H9 (cell line): Measurements from ENCODE around the gene HSPG2. TPM values are rescaled to one million over a fixed set of nuclear protein-coding genes. Genes with fewer than 3 reads are reported as not detected.

Experiments
- DNase-seq: peaks from one replicate; pipeline ENCODE4 v3.0.0-alpha.2; 2017
- H2AFZ ChIP-seq: one replicate; pipeline ENCODE4 v1.6.1; 2013; ENCODE audit warnings: mild to moderate bottlenecking, low read length, control low read depth, moderate library complexity
- H2AK5ac ChIP-seq: 2 replicates; pipeline ENCODE4 v1.6.1; 2013; ENCODE audit warnings: low read length, control low read depth, mixed read lengths; ENCODE audit not compliant: insufficient read length
- H2BK120ac ChIP-seq: one replicate; pipeline ENCODE4 v1.6.1; 2013; ENCODE audit warnings: low read depth, mild to moderate bottlenecking, low read length, control low read depth, inconsistent platforms; ENCODE audit not compliant: poor library complexity, severe bottlenecking
- H2BK12ac ChIP-seq: 2 replicates; pipeline ENCODE4 v1.6.1; 2013; ENCODE audit warnings: low read length, control low read depth, mixed read lengths, low read depth; ENCODE audit not compliant: insufficient read length
- H2BK15ac ChIP-seq: 2 replicates; pipeline ENCODE4 v1.6.1; 2013; ENCODE audit warnings: low read depth, low read length, control low read depth
- H2BK20ac ChIP-seq: one replicate; pipeline ENCODE4 v1.6.1; 2013; ENCODE audit warnings: low read depth, mild to moderate bottlenecking, low read length, control low read depth, inconsistent platforms; ENCODE audit not compliant: poor library complexity, severe bottlenecking
- H2BK5ac ChIP-seq: 2 replicates; pipeline ENCODE4 v1.6.1; 2013; ENCODE audit warnings: low read length, control low read depth, mixed read lengths; ENCODE audit not compliant: insufficient read length
- H3K14ac ChIP-seq: 2 replicates; pipeline ENCODE4 v1.6.1; 2013; ENCODE audit warnings: low read length, control low read depth; ENCODE audit not compliant: insufficient read depth
- H3K18ac ChIP-seq: 2 replicates; pipeline ENCODE4 v1.6.1; 2013; ENCODE audit warnings: low read depth, mild to moderate bottlenecking, mixed read lengths, low read length, control low read depth; ENCODE audit not compliant: insufficient read length
- H3K23ac ChIP-seq: 2 replicates; pipeline ENCODE4 v1.6.1; 2013; ENCODE audit warnings: low read length, control low read depth, mixed read lengths, low read depth; ENCODE audit not compliant: insufficient read length
- H3K23me2 ChIP-seq: 2 replicates; pipeline ENCODE4 v1.6.1; 2013; ENCODE audit warnings: low read depth, mild to moderate bottlenecking, mixed read lengths, low read length, control low read depth; ENCODE audit not compliant: insufficient read length, poor library complexity, severe bottlenecking
- H3K27ac ChIP-seq: 2 replicates; pipeline ENCODE4 v1.5.1; 2013; ENCODE audit warnings: low read length, control low read depth, mixed read lengths, low read depth; ENCODE audit not compliant: insufficient read length
- H3K27me3 ChIP-seq: 2 replicates; pipeline ENCODE4 v1.6.1; 2013; ENCODE audit warnings: low read length, control low read depth, inconsistent platforms; ENCODE audit not compliant: insufficient read depth
- H3K4ac ChIP-seq: 2 replicates; pipeline ENCODE4 v1.6.1; 2013; ENCODE audit warnings: low read depth, mild to moderate bottlenecking, control low read depth, inconsistent platforms, low read length, moderate library complexity
- H3K4me1 ChIP-seq: 2 replicates; pipeline ENCODE4 v1.6.1; 2013; ENCODE audit warnings: low read length, control low read depth, inconsistent platforms; ENCODE audit not compliant: insufficient read depth
- H3K4me2 ChIP-seq: 2 replicates; pipeline ENCODE4 v1.6.1; 2013; ENCODE audit warnings: low read length, control low read depth, mixed read lengths; ENCODE audit not compliant: insufficient read length, insufficient read depth
- H3K56ac ChIP-seq: 2 replicates; pipeline ENCODE4 v1.6.1; 2013; ENCODE audit warnings: low read depth, mild to moderate bottlenecking, mixed read lengths, low read length, control low read depth; ENCODE audit not compliant: insufficient read length
- H3K79me1 ChIP-seq: 2 replicates; pipeline ENCODE4 v1.6.1; 2013; ENCODE audit warnings: low read depth, mild to moderate bottlenecking, moderate library complexity, low read length, control low read depth, inconsistent platforms; ENCODE audit not compliant: insufficient read depth, poor library complexity, severe bottlenecking
- H3K79me2 ChIP-seq: 2 replicates; pipeline ENCODE4 v1.6.1; 2013; ENCODE audit warnings: low read length, control low read depth, inconsistent platforms; ENCODE audit not compliant: insufficient read depth
- H3K9ac ChIP-seq: 2 replicates; pipeline ENCODE4 v1.6.1; 2013; ENCODE audit warnings: low read length, control low read depth, mixed read lengths; ENCODE audit not compliant: insufficient read length; ENCODE audit errors: extremely low read depth
- H3K9me3 ChIP-seq: one replicate; pipeline ENCODE4 v1.6.1; 2013; ENCODE audit warnings: low read depth, low read length, inconsistent platforms; ENCODE audit not compliant: control insufficient read depth
- H3T11ph ChIP-seq: one replicate; pipeline ENCODE4 v1.6.1; 2013; ENCODE audit warnings: mild to moderate bottlenecking, low read length, control low read depth, inconsistent platforms
- H4K20me1 ChIP-seq: one replicate; pipeline ENCODE4 v1.6.1; 2013; ENCODE audit not compliant: control insufficient read depth, insufficient read length, insufficient read depth
- H4K5ac ChIP-seq: 2 replicates; pipeline ENCODE4 v1.6.1; 2013; ENCODE audit warnings: low read depth, mild to moderate bottlenecking, mixed read lengths, low read length, control low read depth; ENCODE audit not compliant: insufficient read length
- H4K8ac ChIP-seq: replicated peaks from 2 replicates; pipeline ENCODE4 v1.6.1; 2013; ENCODE audit warnings: low read length, control low read depth, mixed read lengths, low read depth; ENCODE audit not compliant: insufficient read length
- H4K91ac ChIP-seq: 2 replicates; pipeline ENCODE4 v1.6.1; 2013; ENCODE audit warnings: low read depth, mild to moderate bottlenecking, moderate library complexity, mixed read lengths, low read length, control low read depth; ENCODE audit not compliant: insufficient read length
- H3K27ac Mint-ChIP-seq, 3 experiments: 2 replicates in 2 of 3; 3 replicates in 1 of 3; pipeline ENCODE4 v1.8.0; 2020 to 2021; ENCODE audit warnings: mixed read lengths in 3 of 3, mild to moderate bottlenecking in 1 of 3, moderate library complexity in 1 of 3
- H3K27me3 Mint-ChIP-seq: 2 replicates; pipeline ENCODE4 v1.8.0; 2021; ENCODE audit warnings: low read depth, mild to moderate bottlenecking, moderate library complexity, mixed read lengths
- H3K36me3 Mint-ChIP-seq, 3 experiments: 2 replicates in 2 of 3; 3 replicates in 1 of 3; pipeline ENCODE4 v1.8.0; 2020 to 2021; ENCODE audit warnings: low read depth in 3 of 3, mixed read lengths in 3 of 3; ENCODE audit not compliant: insufficient read depth in 1 of 3
- H3K4me1 Mint-ChIP-seq, 2 experiments: 2 replicates each; pipeline ENCODE4 v1.8.0; 2020; ENCODE audit warnings: mixed read lengths in 2 of 2
- H3K4me3 Mint-ChIP-seq, 2 experiments: 2 replicates in 1 of 2; 3 replicates in 1 of 2; pipeline ENCODE4 v1.8.0; 2020 to 2021; ENCODE audit warnings: mild to moderate bottlenecking in 2 of 2, mixed read lengths in 2 of 2, moderate library complexity in 1 of 2
- H3K9me3 Mint-ChIP-seq, 2 experiments: 2 replicates in 1 of 2; 3 replicates in 1 of 2; pipeline ENCODE4 v1.8.0; 2020; ENCODE audit warnings: mild to moderate bottlenecking in 2 of 2, mixed read lengths in 2 of 2, moderate library complexity in 1 of 2
- WGBS: extraction: QIAGEN DNeasy Blood & Tissue Kit; methylation state at CpG from one replicate; pipeline ENCODE4 v1.1.7; 2013; ENCODE audit warnings: missing lambda C conversion rate, low lambda C conversion rate, mixed read lengths; ENCODE audit not compliant: insufficient read length; ENCODE audit errors: extremely low coverage; 5-methylcytosine and 5-hydroxymethylcytosine counted together
- total RNA-seq: library from RNA; stranded (reverse); gene quantifications from 2 replicates; pipeline ENCODE4 v1.2.1, GENCODE V29; 2021
- TF ChIP-seq, protein P1 (sequence below): fragments of 200-600 bp; sonication (generic); conservative IDR thresholded peaks from 3 replicates; pipeline ENCODE4 v1.8.0; 2021; ENCODE audit warnings: antibody characterized with exemption, mild to moderate bottlenecking

Gene HSPG2
- total RNA-seq, 1 experiment from 2014 or later: 90.0 TPM

DNA sequence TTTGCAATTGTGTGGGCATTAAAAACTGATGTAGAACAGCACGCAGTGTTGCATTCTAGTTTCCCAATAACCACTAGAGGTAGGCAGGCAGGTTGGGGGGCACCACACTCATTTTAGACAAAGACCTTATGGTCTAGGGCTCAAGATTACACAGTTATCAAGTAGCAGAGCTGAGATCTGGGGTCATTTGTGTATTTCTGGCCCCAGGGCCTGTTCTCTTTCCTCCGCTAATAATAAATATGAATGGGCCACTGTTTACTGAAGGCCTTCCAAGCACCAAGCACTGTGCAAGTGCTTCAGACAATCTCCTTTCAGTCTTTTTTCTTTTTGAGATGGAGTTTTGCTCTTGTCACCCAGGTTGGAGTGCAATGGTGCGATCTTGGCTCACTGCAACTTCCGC lies 101.1 kb downstream of the HSPG2 start:
- no CpG with 5 or more reads among the region's 4 CpGs for WGBS
- peaks cover 16% of the 10 kb centered on the region in 2 experiments for H3K9me3 Mint-ChIP-seq
- Histone ChIP-seq H3T11ph (no peak overlapping the region), H3K14ac (no peak overlapping the region), H3K4me2 (no peak overlapping the region), H3K4me1 (no peaks in the 10 kb centered on the region), H4K8ac (no peak overlapping the region), H3K9ac (no peak overlapping the region), H3K27ac (no peak overlapping the region), H3K27me3 (no peaks in the 10 kb centered on the region), H3K79me2 (no peaks in the 10 kb centered on the region), H2BK12ac (no peak overlapping the region), H3K23me2 (no peaks in the 10 kb centered on the region), H3K9me3 (peaks cover 10% of the 10 kb centered on the region), H2BK120ac (no peak overlapping the region), H3K56ac (no peak overlapping the region), H2AK5ac (no peak overlapping the region), H3K4ac (no peak overlapping the region), H4K91ac (no peak overlapping the region), H4K5ac (no peak overlapping the region), H3K23ac (no peak overlapping the region), H3K79me1 (no peaks in the 10 kb centered on the region), H4K20me1 (no peaks in the 10 kb centered on the region), H2AFZ (no peak overlapping the region), H2BK5ac (no peak overlapping the region), H3K18ac (no peak overlapping the region), H2BK15ac (no peak overlapping the region), H2BK20ac (no peak overlapping the region)
- TF ChIP-seq, protein P1, sequence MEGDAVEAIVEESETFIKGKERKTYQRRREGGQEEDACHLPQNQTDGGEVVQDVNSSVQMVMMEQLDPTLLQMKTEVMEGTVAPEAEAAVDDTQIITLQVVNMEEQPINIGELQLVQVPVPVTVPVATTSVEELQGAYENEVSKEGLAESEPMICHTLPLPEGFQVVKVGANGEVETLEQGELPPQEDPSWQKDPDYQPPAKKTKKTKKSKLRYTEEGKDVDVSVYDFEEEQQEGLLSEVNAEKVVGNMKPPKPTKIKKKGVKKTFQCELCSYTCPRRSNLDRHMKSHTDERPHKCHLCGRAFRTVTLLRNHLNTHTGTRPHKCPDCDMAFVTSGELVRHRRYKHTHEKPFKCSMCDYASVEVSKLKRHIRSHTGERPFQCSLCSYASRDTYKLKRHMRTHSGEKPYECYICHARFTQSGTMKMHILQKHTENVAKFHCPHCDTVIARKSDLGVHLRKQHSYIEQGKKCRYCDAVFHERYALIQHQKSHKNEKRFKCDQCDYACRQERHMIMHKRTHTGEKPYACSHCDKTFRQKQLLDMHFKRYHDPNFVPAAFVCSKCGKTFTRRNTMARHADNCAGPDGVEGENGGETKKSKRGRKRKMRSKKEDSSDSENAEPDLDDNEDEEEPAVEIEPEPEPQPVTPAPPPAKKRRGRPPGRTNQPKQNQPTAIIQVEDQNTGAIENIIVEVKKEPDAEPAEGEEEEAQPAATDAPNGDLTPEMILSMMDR: no peak
- DNase-seq: no peak
- H3K4me1 Mint-ChIP-seq: no peaks in the 10 kb centered on the region
- H3K27ac Mint-ChIP-seq: no peak overlapping the region
- H3K36me3 Mint-ChIP-seq: peaks cover 42 to 83% (median 75%) of the 10 kb centered on the region in 3 experiments
- no peaks in the 10 kb centered on the region; the same call in 1 of the 2 replicates for H3K27me3 Mint-ChIP-seq
- no peak overlapping the region for H3K4me3 Mint-ChIP-seq
